Hepatocyte (in vitro differentiated cells): ENCODE measurements around the gene TIMM44. TPM values are rescaled to one million over a fixed set of nuclear protein-coding genes. Genes with fewer than 3 reads are reported as not detected.

Experiments
- DNase-seq: peaks from one replicate; pipeline ENCODE4 v3.0.0-alpha.2; 2016; ENCODE audit warnings: low spot score
- H2AFZ ChIP-seq: fragments of 200-600 bp; sonication (generic); 2 replicates; pipeline ENCODE4 v1.6.0; 2016; ENCODE audit warnings: antibody characterized with exemption, mild to moderate bottlenecking
- H3K27ac ChIP-seq: fragments of 200-600 bp; sonication (generic); 2 replicates; pipeline ENCODE4 v1.5.1; 2016; ENCODE audit warnings: mild to moderate bottlenecking
- H3K27me3 ChIP-seq: fragments of 200-600 bp; sonication (generic); 2 replicates; pipeline ENCODE4 v1.6.1; 2016
- H3K36me3 ChIP-seq: fragments of 200-600 bp; sonication (generic); replicated peaks from 2 replicates; pipeline ENCODE4 v1.5.1; 2016; ENCODE audit warnings: low read depth; ENCODE audit not compliant: insufficient read depth
- H3K4me1 ChIP-seq: fragments of 200-600 bp; sonication (generic); 2 replicates; pipeline ENCODE4 v1.5.1; 2016; ENCODE audit warnings: mild to moderate bottlenecking, moderate library complexity; ENCODE audit not compliant: insufficient read depth
- H3K4me2 ChIP-seq: fragments of 200-600 bp; sonication (generic); 2 replicates; pipeline ENCODE4 v1.6.0; 2016
- H3K4me3 ChIP-seq: fragments of 200-600 bp; sonication (generic); 2 replicates; pipeline ENCODE4 v1.5.1; 2016; ENCODE audit warnings: mild to moderate bottlenecking
- H3K79me2 ChIP-seq: fragments of 200-600 bp; sonication (generic); 2 replicates; pipeline ENCODE4 v1.6.0; 2017; ENCODE audit warnings: mild to moderate bottlenecking
- H3K9me2 ChIP-seq: fragments of 200-600 bp; sonication (generic); replicated peaks from 2 replicates; pipeline ENCODE4 v1.6.0; 2017; ENCODE audit warnings: mild to moderate bottlenecking; ENCODE audit not compliant: insufficient read depth
- H3K9me3 ChIP-seq: fragments of 200-600 bp; sonication (generic); 2 replicates; pipeline ENCODE4 v1.5.1; 2016; ENCODE audit warnings: low read depth, mild to moderate bottlenecking
- H4K20me1 ChIP-seq: fragments of 200-600 bp; sonication (generic); 2 replicates; pipeline ENCODE4 v1.6.0; 2016; ENCODE audit warnings: mild to moderate bottlenecking; ENCODE audit not compliant: insufficient read depth, poor library complexity, severe bottlenecking
- CTCF ChIP-seq: fragments of 200-600 bp; sonication (generic); IDR thresholded peaks from 2 replicates; pipeline ENCODE4 v1.5.1; 2016; ENCODE audit warnings: antibody characterized with exemption, mild to moderate bottlenecking; ENCODE audit not compliant: poor library complexity
- EZH2 ChIP-seq: fragments of 200-600 bp; sonication (generic); IDR thresholded peaks from 2 replicates; pipeline ENCODE4 v1.6.1; 2016; ENCODE audit warnings: antibody characterized with exemption, mild to moderate bottlenecking, borderline replicate concordance
- EZH2phosphoT487 ChIP-seq: fragments of 200-600 bp; sonication (generic); IDR thresholded peaks from one replicate; pipeline ENCODE4 v1.6.1; 2018; ENCODE audit warnings: antibody characterized with exemption, mild to moderate bottlenecking, low read depth, moderate library complexity; ENCODE audit not compliant: unreplicated experiment, severe bottlenecking
- WGBS: methylation state at CpG from one replicate; pipeline ENCODE4 v1.1.6; 2016; ENCODE audit warnings: low lambda C conversion rate; ENCODE audit errors: missing lambda C conversion rate; 5-methylcytosine and 5-hydroxymethylcytosine counted together
- polyA plus RNA-seq: library from polyadenylated mRNA; unstranded; fragments of >200 nt; fragmentation: Nextera tagmentation; extraction: Ambion mirVana; gene quantifications from 2 replicates; pipeline ENCODE4 v1.2.1, GENCODE V29; 2016
- total RNA-seq: library from RNA; depleted of rRNA; stranded (reverse); fragments of >200 nt; gene quantifications from 2 replicates; pipeline ENCODE4 v1.2.3, GENCODE V29; 2014

TIMM44 gene
- total and polyA plus RNA-seq, 2 experiments from 2014 or later: 40.7 to 52.0 TPM

- DNase-seq: no peak
- H4K20me1 ChIP-seq: peaks cover 51% of the 10 kb centered on the region
- no peak overlapping the region for H3K4me2 ChIP-seq
- no peaks in the 10 kb centered on the region for H3K9me3 ChIP-seq
- H3K27ac ChIP-seq: no peak overlapping the region
- no peak overlapping the region for H3K4me3 ChIP-seq
- no peaks in the 10 kb centered on the region for H3K27me3 ChIP-seq
- H3K4me1 ChIP-seq: peaks cover 12% of the 10 kb centered on the region
- H3K9me2 ChIP-seq: no peaks in the 10 kb centered on the region
- no peak overlapping the region for H2AFZ ChIP-seq
- TF ChIP-seq EZH2phosphoT487: no peak
- no peak for TF ChIP-seq CTCF
- no peak for TF ChIP-seq EZH2
- H3K36me3 ChIP-seq: no peaks in the 10 kb centered on the region
- peaks cover 43% of the 10 kb centered on the region for H3K79me2 ChIP-seq
- 86% methylated on average over 14 of the region's 14 CpGs for WGBS
Observed at GRCh38 chr19:7908078-7908699, 35.3 kb downstream of the TIMM44 start.

- peaks cover 46% of the 10 kb centered on the region for H3K79me2 ChIP-seq
- peaks cover 16% of the 10 kb centered on the region for H3K4me1 ChIP-seq
- no peak for TF ChIP-seq EZH2
- 97% methylated on average over 9 of the region's 11 CpGs for WGBS
- no peaks in the 10 kb centered on the region for H3K36me3 ChIP-seq
- DNase-seq: no peak
- H3K27ac ChIP-seq: no peak overlapping the region
- H4K20me1 ChIP-seq: peaks cover 51% of the 10 kb centered on the region
- no peak overlapping the region for H3K4me2 ChIP-seq
- H3K27me3 ChIP-seq: no peaks in the 10 kb centered on the region
- H3K4me3 ChIP-seq: no peak overlapping the region
- H3K9me2 ChIP-seq: no peaks in the 10 kb centered on the region
- H2AFZ ChIP-seq: no peak overlapping the region
- no peaks in the 10 kb centered on the region for H3K9me3 ChIP-seq
Observed at GRCh38 chr19:7907544-7907943, 35.9 kb downstream of the TIMM44 start.

- WGBS: 98% methylated on average over 19 of the region's 19 CpGs
- no peaks in the 10 kb centered on the region for H3K36me3 ChIP-seq
- H3K79me2 ChIP-seq: peaks cover 48% of the 10 kb centered on the region
- no peaks in the 10 kb centered on the region for H3K27me3 ChIP-seq
- H3K9me3 ChIP-seq: no peaks in the 10 kb centered on the region
- no peak overlapping the region for H3K4me3 ChIP-seq
- no peak overlapping the region for H3K27ac ChIP-seq
- TF ChIP-seq EZH2: no peak
- TF ChIP-seq EZH2phosphoT487: no peak
- TF ChIP-seq CTCF: no peak
- DNase-seq: no peak
- H4K20me1 ChIP-seq: peaks cover 51% of the 10 kb centered on the region
- H2AFZ ChIP-seq: no peak overlapping the region
- no peak overlapping the region for H3K4me2 ChIP-seq
- peaks cover 20% of the 10 kb centered on the region for H3K4me1 ChIP-seq
- no peaks in the 10 kb centered on the region for H3K9me2 ChIP-seq
Observed at GRCh38 chr19:7907122-7907521, 36.3 kb downstream of the TIMM44 start.

GRCh38 chr19:7905859-7906258, 37.6 kb downstream of the TIMM44 start:
- Histone ChIP-seq H3K9me3 (no peaks in the 10 kb centered on the region), H3K27me3 (no peaks in the 10 kb centered on the region), H3K4me2 (no peak overlapping the region), H3K79me2 (peaks cover 48% of the 10 kb centered on the region), H3K27ac (no peak overlapping the region), H3K4me1 (peaks cover 20% of the 10 kb centered on the region), H4K20me1 (peaks cover 51% of the 10 kb centered on the region), H3K4me3 (no peak overlapping the region), H2AFZ (no peak overlapping the region), H3K36me3 (no peaks in the 10 kb centered on the region), H3K9me2 (no peaks in the 10 kb centered on the region)
- DNase-seq: no peak
- WGBS: 94% methylated on average over 6 of the region's 10 CpGs
- TF ChIP-seq EZH2phosphoT487: no peak
- no peak for TF ChIP-seq EZH2
- no peak for TF ChIP-seq CTCF
